CD4-positive, alpha-beta T cell treated with Interferon alpha-2 for 1 hour (primary cell): ENCODE data around the gene SLC35C1.

Experiments used
- DNase-seq, 2 donors: peaks; one replicate each; pipeline ENCODE4 v3.0.0-alpha.2; 2020 to 2022

SLC35C1 gene

DNA sequence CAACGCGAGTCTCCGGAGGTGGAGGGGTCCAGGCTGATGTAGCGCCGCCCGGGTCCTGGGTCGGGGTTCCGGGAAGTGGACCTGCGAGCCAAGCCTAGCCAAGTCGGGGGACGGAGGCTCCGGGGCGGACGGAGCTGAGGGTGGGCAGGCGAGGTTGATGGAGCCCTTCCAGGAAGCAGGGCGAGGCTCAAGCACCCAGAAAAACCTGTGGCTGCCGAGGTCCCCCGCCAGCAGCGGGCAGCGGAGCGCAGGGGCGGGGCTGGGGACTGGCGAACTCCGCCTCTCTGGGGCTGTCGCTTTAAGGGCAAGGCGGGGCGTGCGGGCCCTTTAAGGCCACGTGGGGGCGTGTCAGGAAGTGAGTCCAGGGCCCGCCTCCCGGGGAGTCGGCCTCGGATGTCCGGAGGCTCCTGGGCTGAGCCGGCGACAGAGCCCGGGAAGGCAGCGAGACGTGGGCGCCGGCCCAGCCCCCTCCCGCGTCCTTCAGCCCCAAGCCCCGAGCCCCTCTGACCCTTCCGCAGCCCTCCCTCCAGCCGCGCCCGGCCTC, at the start of gene SLC35C1:
Gene SLC35C1, plus strand, starts transcription at position 389 of the 544 bp plus-strand sequence. CDS start 653 bp downstream, outside the sequence.
- peak; percentile 93 to 96 for DNase-seq

DNA sequence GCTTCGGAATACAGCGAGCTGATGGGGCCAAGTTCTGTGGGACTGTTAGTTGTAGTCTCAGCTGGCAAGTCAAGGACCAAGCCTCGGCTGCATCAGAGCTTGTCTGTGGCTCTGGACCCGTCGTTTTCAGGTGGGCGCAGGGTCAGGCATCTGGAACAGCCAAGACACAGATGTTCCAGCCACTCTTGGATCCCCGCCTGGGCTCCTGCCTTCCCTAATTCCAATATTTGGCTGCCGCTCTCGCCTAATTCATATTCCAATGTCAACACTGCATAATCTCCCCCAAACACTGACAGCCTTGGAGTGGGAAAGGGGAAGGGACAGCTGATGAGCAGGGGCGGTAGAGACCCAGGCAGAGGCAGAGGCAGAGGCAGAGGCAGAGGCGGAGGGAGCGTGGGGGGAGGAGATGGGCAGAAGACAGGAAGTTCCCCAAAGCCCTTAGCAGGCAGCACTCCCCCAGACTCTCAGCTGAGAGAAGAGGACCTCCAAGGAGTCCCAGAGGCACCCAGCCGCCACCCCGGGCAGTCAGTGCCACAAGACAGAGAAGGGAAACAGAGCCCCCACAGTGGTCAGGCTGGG, 49.6 kb upstream of the SLC35C1 start:
- DNase-seq = no peak

DNA sequence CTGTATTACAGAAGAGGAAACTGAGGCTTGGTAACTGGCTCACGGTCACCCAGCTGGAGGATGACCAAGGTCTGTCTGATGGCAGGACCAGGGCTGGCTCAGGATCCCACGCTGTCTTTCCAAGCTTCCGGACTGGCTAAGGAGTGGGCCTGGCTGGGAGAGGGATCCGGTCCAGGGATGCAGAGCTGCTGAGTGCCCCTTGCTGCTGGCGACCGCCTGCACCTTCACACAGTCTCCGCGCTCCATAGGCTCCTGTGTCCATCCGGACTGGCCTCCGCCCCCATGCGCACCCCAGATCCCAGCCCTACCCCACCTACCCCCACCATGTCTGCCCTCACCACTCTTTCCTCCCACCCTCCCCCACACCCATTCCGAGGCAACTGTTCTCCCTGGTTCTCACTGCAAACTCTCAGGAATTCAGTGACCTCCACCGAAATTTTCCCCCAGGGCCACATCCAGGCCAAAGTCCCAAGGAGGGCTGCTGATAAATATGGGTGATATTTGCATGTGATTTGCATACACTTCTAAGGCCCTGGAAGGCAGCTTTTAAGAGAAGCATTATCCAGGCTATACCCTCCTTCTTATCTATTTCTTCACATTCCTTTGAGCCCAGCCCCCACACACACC, 48.5 kb upstream of the SLC35C1 start:
- DNase-seq = no peak

DNA sequence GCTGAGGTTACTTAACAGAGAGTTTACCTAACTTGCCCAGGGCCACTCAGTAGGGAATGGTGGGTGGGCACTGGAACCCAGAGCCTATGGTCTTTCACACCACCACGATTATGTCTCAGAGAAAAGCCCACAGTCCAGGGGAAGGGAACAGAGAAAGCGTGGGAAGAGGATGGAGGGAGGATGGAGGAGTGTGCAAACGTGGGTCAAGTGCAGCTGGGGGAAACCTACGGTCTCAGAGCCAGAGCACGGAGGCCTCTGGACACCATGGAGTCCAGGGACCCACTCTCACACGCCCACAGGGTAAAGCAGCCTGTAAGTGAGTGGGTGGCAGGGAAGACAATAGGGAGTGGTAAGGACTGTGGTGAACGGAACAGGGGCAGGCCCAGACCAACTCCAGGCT, 47.3 kb upstream of the SLC35C1 start:
- DNase-seq = no peak

DNA sequence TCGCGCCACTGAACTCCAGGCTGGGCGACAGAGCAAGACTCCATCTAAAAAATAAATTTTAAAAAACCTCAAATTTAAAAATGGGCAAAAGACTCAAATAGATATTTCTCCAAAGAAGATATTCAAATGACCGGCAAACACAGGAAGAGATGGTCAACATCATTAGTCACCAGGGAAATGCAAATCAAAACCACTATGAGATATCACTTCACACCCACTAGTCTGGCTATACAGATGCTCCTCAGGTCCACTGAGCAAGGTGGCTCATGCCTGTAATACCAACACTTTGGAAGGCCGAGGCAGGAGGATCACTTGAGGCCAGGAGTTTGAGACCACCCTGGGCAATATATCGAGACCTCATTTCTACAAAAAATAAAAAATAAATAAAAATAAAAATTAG, 43.3 kb upstream of the SLC35C1 start:
- DNase-seq = no peak

DNA sequence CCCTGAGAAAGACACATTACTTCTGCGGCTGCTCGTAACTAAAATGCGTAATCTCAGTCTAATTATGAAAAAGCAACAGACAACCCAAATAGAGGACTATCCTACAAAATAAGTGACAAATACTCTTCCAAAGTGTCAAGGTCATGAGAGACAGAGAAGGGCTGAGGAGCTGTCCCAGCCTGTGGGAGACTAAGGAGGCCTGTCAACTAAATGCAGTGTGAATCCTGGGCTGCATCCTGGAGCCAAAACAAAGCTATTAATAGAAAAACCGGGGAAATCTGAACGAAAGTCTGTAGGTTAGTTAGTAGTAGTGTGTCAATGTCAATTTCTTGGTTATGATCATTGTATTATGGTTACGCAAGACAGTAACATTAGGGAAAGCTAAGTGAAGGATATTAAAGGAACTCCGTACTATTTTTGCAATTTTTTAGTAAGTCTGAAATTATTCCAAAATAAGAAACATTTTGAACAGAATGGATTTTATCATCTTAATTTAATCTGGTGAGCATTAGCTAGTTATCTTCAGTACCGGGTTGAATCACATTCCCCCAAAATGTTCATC, 39.8 kb upstream of the SLC35C1 start:
- no peak for DNase-seq

DNA sequence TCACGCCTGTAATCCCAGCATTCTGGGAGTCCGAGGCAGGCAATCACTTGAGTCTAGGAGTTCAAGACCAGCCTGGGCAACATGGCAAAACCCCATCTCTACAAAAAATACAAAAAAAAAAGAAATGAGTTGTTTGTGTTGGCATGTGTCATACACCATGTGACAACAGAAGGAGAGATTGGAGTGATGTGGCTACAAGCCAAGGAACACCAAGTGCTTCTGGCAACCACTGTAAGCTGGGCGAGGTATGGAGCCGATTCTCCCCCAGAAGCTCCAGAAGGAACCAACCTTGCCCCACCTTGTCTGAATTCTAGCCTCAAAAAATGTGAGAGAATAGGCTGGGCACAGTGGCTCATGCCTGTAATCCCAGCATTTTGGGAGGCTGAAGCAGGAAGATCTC, 39.1 kb upstream of the SLC35C1 start:
- no peak for DNase-seq

DNA sequence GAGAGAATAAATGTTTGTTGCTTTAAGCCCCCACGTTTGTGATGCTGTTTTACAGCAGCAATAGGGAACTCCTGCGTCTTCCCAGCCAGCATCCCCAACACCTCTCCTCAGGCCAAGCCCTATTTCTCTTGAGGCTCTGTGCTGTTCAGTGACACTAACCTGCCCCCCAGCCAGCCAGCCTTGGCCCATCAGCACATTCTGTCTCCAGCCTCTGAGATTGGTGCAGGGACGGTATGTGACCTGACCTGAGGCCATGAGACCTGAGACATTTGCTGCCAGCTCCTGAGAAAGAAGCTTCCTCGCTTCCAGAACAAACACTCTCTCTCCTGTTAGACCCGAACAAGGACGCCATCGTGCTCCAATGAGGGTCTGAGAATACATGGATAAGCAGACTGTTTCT, 38.5 kb upstream of the SLC35C1 start:
- DNase-seq = no peak

DNA sequence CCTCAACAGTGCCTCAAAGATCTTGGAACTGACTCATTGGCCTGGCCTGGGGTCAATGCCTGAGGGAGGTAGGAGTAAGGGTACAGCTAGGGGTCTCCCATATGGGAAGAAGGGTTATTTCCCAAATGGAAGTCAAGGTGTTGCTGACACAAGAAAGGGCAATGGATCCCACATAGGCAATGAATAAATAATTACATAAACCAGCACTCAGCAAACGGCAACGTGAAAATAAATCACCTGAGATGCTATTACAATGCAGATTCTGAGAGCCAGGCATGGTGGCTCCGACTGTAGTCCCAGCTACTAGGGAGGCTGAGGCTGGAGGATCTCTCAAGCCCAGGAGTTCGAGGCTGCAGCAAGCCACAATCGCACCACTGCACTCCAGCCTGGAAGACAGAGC, 36.5 kb upstream of the SLC35C1 start:
- DNase-seq = no peak

DNA sequence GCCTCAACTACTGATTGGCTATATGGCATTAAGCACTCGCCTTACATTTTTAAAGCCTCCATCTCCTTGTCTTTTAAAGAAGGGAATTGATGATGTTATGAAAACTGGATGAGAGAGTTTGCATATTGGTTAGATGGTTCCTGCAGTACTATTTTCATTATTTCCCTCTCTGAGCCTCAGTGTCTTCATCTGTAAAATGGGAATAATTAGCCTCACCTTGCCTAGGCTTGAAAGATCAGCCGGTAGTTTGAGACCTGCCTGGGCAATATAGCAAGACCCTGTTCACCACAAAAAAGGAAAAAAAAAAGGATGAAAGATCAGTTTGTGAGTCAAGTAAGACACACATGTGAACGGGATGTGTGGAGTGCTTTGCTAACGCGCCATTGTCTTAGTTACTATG, 35.0 kb upstream of the SLC35C1 start:
- no peak for DNase-seq

DNA sequence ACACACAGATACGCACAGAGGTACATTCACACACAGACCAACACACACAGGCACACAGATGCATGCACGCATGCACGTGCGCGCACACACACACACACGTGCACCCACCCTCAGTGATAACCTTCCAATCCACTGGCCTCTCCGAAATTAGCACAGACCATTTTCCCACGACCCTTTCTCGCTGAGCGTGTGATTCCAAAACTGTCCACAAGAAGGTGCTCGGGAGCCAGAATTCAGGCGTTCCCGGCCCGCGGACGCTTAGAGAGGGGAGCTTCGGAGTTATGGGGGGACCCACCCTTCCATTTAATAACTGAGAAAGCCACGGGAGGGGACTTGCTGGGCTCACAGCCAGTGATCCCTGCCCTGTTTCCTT, 33.8 kb upstream of the SLC35C1 start:
- DNase-seq = peak; percentile 61 to 76

DNA sequence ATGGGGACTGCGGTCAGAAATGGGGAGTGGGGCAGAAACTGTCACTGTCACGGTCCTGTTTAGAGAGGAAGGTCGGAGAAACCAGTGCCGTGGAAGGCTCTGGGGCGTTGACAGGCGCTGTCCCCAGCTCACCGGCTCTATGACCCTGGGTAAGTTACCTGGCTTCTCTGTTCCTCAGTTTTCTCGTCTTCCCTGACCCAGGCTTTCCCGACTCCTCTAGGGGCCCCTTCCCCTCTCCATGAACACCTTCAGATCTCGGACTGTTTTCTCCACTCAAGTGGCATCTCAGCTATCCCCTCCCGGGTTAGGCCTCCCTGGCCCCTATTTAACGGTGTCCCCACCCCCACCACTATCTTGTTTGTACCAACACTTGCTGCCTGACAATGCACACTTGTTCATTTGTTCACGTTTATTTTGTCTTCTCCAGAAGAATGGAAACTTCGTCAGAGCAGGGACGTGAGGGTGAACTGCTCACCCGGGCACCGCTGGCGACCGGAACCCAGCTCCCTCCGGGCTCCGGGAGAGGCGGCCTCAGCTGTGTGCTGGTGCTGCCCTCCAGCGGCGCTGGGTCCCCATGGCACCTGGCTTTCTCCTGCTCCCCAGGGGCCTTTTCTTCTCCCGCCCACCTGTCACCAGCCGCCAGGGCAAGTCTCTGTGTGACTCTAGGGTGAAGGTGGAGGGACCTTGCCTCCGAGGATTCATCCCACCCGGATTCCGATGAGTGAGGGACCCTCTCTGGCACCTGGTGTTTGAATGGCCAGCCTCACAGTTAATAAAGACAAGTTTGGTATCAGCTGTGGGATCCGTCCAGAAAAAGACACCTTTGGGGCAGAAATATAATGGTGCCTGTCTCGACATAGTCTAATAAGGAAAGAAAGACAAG, 33.1 kb upstream of the SLC35C1 start:
- DNase-seq = peak; percentile 71 to 80

DNA sequence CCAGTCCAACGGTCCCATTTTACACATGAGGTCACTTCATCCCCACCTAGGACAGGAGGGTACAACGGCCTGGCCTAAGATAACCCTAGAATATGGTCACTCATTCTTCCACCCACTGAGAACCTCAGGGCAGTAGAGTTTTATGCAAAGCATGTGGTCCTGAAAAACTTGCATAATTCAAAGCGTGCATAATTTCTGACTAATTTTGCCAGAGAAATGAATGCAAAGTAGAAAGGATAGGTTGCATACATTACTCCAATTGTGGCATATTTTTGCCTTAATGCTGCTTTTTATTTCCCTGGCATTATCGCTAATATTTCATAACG, 32.5 kb upstream of the SLC35C1 start:
- DNase-seq = no peak

DNA sequence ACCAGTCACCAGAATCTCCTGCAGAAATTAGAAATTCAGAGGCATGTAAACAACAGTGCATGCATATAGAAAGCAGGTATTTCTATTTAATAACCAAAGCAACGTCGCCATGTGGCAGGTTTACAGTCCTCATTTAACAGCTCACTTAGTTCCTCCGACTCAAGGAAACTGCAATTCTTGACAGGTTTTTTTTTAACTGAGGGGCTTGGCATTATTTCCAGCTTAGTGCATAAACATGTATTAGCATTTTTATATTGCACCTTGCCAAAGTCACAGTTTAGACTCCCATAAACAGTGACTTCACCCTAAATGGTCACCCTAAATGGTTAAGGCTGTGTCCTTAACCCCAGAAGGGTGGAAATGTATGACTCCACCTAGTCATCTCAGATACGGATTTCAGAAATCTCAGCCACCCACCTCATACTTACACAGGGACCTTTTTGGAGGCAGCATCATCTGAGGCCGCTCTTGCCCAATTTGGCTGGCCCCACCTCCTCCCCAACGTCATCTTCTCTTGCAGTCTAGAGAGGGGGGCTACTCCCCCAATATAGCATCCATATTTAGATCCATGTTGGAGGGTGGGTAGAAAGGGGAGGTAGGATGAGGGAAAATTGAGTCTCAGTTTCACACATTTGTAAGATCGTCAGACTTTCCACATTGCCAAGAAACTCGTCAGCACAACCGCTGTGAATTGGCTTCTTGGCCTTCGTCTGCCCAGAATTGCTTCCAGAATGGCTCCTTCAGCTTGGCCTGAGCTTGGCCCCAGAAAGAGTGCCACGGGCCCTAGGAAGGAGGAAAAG, 31.8 kb upstream of the SLC35C1 start:
- no peak for DNase-seq

DNA sequence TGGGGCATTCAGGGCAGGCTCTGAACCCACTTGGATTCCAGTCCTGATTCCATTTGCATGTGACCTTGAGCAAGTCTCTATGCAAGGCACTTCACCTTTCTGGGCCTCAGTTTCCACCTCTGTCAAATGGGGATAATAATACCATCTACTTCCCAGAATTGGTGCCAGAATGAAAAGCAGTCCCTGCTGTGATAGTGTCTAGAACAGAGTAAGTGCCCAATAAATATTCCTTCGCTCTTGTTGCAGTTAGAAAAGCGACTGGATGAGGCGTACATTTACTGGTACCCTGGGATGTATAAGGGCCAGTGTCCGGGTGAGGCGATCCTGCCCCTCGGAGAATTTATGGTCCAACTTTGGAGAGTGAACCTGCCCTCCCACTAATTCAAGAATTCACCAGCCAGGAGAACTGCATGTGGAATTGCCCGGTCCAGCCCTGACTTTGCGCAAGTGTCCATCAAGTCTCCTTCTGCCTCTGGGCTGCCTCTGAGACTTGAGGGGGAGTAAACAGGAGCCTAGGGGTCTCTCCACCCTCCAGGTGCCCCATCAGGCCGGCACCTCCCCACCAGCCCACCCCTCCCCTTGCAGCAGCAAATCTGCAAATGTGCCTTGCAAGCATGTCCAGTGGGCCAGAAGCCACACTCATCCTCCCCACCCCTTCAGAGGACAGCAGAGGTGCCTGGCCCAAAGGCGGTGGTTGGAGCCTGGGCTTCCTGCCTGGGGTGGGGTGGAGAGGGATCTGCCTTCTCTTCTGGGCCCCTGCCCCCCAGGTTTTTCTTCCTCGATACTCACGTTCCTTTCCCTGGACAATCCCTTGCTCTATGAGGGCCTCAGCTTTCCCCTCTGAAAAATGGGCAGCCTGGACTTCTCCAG, 30.9 kb upstream of the SLC35C1 start:
- no peak for DNase-seq

DNA sequence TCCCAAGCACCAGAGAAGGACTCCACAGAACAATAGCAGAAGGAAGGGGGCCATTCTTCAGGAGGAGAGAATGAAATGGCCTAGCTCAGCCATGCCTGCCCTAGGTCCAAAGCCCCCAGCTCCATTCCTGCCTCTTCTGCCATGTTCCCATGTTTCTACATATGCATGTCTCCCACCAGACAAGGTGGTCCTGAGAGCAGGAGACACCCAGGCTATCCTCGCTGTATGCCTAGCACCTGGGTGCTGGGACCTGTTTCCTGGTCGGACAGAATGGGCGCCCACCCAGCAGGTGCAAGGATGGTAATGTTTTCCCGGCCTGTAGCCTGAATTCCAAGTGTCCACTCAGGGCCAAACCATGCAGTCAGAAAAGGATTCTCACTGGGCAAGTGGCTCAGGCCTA, 30.2 kb upstream of the SLC35C1 start:
- no peak for DNase-seq

DNA sequence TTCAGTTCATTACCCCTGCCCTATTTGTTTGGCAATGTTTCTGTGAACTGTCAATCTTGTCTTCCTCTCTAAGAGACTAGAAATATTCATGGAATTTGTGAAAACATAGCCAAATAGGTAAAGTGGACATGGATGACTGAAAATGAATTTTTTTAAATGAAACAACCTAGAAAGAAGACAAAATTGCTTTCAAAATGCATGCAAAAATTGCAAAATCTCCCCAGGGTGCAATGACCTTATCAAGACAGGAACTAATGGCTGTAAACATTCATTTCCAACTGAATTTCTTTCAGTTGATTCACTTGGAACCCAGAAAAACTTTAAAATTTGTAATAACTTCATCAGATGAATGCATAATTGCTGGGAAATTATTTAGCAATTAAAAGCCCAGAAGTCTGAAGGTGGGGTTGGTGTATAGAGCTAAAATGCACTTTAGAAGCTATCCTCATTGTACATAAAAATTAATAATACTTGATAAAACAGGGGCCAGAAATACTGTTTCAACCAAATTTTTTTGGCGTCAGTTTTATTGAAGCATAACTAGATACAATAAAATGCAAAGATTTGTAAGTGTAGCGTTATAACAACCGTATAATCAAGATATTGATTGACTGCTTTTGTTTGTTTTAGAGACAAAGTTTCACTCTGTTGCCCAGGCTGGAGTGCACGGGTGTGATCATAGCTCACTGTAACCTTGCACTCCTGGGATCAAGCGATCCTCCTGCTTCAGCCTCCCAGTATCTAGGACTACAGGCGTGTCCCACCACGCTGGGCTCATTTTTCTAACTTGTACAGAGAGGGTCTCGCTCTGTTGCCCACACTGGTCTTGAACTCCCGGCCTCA, 27.6 kb upstream of the SLC35C1 start:
- DNase-seq = no peak

DNA sequence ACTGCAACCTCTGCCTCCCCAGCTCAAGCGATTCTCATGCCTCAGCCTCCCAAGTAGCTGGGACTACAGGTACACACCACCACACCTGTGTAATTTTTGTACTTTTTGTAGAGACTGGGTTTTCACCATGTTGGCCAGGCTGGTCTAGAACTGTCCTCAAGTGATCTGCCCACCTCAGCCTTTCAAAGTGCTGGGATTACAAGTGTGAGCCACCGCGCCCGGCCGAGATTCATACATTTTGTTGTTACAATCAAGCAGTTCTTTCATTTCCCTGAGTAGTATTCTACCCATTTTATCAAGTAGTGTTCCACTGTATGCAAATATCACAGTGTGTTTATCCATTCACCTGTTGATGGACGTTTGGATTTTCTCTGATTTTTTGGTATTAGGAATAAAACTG, 26.6 kb upstream of the SLC35C1 start:
- no peak for DNase-seq

DNA sequence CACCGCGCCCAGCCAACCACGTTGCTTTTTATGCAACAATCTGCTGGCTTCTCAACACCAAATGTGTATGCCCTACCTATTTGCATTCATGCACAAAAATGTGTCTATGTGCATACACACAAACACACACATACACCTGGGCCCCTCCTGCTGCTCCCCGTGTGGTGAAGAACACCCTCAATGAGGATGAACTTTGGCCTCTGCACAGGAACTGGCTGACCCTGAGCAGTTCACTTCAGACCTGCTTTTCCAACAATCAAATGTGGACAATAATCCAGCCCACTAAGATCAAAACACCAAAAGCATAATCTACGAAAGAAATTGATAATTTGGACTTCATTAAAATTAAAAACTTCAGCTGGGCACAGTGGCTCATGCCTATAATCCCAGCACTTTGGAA, 25.3 kb upstream of the SLC35C1 start:
- DNase-seq = no peak

DNA sequence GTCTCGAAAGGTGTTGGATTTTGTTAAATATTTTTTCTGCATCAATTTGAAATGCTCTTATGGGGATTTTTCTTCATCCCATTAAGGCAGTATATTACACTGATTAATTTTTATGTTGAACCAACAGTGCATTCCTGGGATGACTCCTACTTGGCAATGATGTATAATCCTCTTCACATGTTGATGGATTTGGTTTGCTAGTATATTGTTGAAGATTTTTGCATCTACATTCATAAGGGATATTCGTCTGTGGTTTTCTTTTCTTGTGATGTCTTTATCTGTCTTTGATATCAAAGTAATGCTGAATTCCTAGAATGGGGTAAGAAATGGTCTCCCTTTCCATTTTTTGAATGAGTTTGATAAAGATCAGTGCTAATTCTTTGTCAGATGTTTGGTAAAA, 18.7 kb upstream of the SLC35C1 start:
- no peak for DNase-seq

DNA sequence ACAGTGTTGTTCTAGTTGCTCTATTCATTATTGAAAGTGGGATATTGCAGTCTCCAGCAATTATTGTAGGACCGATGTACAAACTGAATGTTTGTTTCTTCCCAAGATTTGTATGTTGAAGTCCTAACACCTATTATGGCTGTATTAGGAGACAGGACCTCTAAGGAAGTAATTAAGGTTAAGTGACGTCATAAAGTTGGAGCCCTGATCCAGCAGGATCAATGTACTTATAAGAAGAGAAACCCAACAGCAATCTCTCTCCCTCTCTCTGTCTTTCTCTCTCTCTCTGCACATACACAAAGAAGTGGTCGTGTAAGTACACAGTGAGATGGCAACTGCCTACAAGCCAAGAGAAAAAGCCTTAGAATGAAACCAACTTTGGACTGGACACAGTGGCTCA, 16.1 kb upstream of the SLC35C1 start:
- DNase-seq = no peak
